ENCODE results near the gene APBB2. TPM values are rescaled to one million over a fixed set of nuclear protein-coding genes. Genes with fewer than 3 reads are reported as not detected.

APBB2 gene
- total and polyA plus RNA-seq, 2 of the 8 experiments (the other 6 are each of a cell fraction or from before 2014, with no cell fraction given), result 58.7 to 59.4 TPM

GRCh38 chr4:41245983-41246382 is 31.6 kb upstream of the APBB2 start:
- H2BK120ac ChIP-seq (replicated peaks; ENCODE audit: low read depth, low read length), result no peak overlapping the region
- H3K4me1 ChIP-seq (replicated peaks in 1 of 4; ENCODE audit: control insufficient read depth in 3 of 4, insufficient read depth in 4 of 4, low read length in 3 of 4), result no peaks in the 10 kb centered on the region
- no peaks in the 10 kb centered on the region for H3K36me3 ChIP-seq (ENCODE audit: control insufficient read depth in 2 of 4, insufficient read depth in 4 of 4, low read length in 3 of 4)
- no peak overlapping the region for H3K18ac ChIP-seq (ENCODE audit: extremely low read depth, low read length)
- ChIA-PET POLR2A (ENCODE audit: partially characterized antibody) (interaction anchor here (1.0 to 6.5 kb wide), 2 partner anchors 9 to 13 kb away, joined by 4 to 109 read pairs; partner anchors contain the start of gene UCHL1), CTCF (ENCODE audit: partially characterized antibody) (interaction anchor here (0.7 to 1.9 kb wide), 5 partner anchors 9 to 349 kb away, joined by 3 to 8 read pairs (median 3); no protein-coding TSS in a partner anchor)
- H4K5ac ChIP-seq (ENCODE audit: insufficient read length, low read depth, low read length), result no peak overlapping the region
- H3K27me3 ChIP-seq (replicated peaks in 1 of 4; ENCODE audit: control insufficient read depth in 3 of 4, extremely low read depth in 1 of 4, insufficient read depth in 3 of 4, low read length in 3 of 4), result peaks cover 0 to 1% (median 0%) of the 10 kb centered on the region in 4 experiments; a peak in 1 of 7 replicates
- H3K9me3 ChIP-seq (ENCODE audit: insufficient read depth in 2 of 2, low read depth in 1 of 2, low read length in 1 of 2), result no peaks in the 10 kb centered on the region
- H3K14ac ChIP-seq (ENCODE audit: insufficient read length), result no peak overlapping the region
- no peak overlapping the region for H3K27ac ChIP-seq (ENCODE audit: low read depth, low read length)
- TF ChIP-seq POLR2A (IDR thresholded peaks at IDR 0.05; ENCODE audit: control extremely low read depth in 1 of 2, low read depth in 2 of 2, low read length in 2 of 2) (no peak), BCL11A (IDR thresholded peaks at IDR 0.05; ENCODE audit: low read depth in 2 of 2, low read length in 2 of 2) (no peak), PHF8 (conservative IDR thresholded peaks at IDR 0.05; ENCODE audit: low read depth, low read length) (no peak), NANOG (IDR thresholded peaks at IDR 0.05; ENCODE audit: insufficient read depth, low read depth, low read length, poor library complexity, severe bottlenecking) (no peak), SP2 (IDR thresholded peaks at IDR 0.05; ENCODE audit: low read length) (no peak), RNF2 (IDR thresholded peaks at IDR 0.05; ENCODE audit: borderline replicate concordance, low read depth, low read length, missing control alignments, poor library complexity, severe bottlenecking) (no peak), SIN3A (conservative IDR thresholded peaks at IDR 0.05 in 1 of 2, IDR thresholded peaks at IDR 0.05 in 1 of 2; ENCODE audit: low read depth in 1 of 2, low read length in 2 of 2) (no peak)
- TF ChIP-seq, protein P1, sequence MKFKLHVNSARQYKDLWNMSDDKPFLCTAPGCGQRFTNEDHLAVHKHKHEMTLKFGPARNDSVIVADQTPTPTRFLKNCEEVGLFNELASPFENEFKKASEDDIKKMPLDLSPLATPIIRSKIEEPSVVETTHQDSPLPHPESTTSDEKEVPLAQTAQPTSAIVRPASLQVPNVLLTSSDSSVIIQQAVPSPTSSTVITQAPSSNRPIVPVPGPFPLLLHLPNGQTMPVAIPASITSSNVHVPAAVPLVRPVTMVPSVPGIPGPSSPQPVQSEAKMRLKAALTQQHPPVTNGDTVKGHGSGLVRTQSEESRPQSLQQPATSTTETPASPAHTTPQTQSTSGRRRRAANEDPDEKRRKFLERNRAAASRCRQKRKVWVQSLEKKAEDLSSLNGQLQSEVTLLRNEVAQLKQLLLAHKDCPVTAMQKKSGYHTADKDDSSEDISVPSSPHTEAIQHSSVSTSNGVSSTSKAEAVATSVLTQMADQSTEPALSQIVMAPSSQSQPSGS (IDR thresholded peaks at IDR 0.05; ENCODE audit: low read length), result no peak
- H4K20me1 ChIP-seq (replicated peaks in 1 of 2; ENCODE audit: control insufficient read depth in 1 of 2, insufficient read depth in 2 of 2, low read length in 2 of 2), result no peaks in the 10 kb centered on the region
- H4K8ac ChIP-seq (ENCODE audit: extremely low read depth, insufficient read depth, low read length), result no peak overlapping the region
- no peak overlapping the region for H3K23ac ChIP-seq (ENCODE audit: insufficient read length)
- FAIRE-seq (no peak), DNase-seq (ENCODE audit: low read depth in 1 of 2, low spot score in 2 of 2) (no peak)
- no peaks in the 10 kb centered on the region for H3K23me2 ChIP-seq (ENCODE audit: low read depth, low read length)
- H4K91ac ChIP-seq (replicated peaks; ENCODE audit: insufficient read length, low read length), result no peak overlapping the region
- no peak overlapping the region for H3K56ac ChIP-seq (replicated peaks; ENCODE audit: insufficient read length, low read depth, low read length)
- H3K79me1 ChIP-seq (ENCODE audit: low read depth, low read length), result no peaks in the 10 kb centered on the region
- H3K79me2 ChIP-seq (ENCODE audit: control insufficient read depth in 1 of 2, insufficient read depth in 2 of 2, low read length in 2 of 2), result no peaks in the 10 kb centered on the region
- no peak overlapping the region for H3K4me3 ChIP-seq (ENCODE audit: extremely low read depth in 1 of 4, insufficient read depth in 2 of 4, low read depth in 3 of 4, low read length in 4 of 4)
- H2BK20ac ChIP-seq (ENCODE audit: low read length), result no peak overlapping the region
- H2BK12ac ChIP-seq (ENCODE audit: low read depth, low read length), result no peak overlapping the region
- H2AK5ac ChIP-seq (ENCODE audit: low read depth, low read length), result no peak overlapping the region
- no peak overlapping the region for H2AFZ ChIP-seq (ENCODE audit: low read length)
- WGBS, 2 experiments (ENCODE audit: extremely low coverage in 1 of 2, insufficient coverage in 1 of 2, insufficient read length in 1 of 2, insufficient replicate concordance in 2 of 2, low coverage in 1 of 2, low lambda C conversion rate in 2 of 2, missing lambda C conversion rate in 1 of 2), result 95% methylated on average over 1 of the region's 1 CpG; no CpG with 5 or more reads in 1 of the 2 experiments
- H3K4me2 ChIP-seq (ENCODE audit: insufficient read depth in 1 of 2, low read depth in 2 of 2, low read length in 2 of 2), result no peak overlapping the region
- no peak overlapping the region for H3K4ac ChIP-seq (replicated peaks; ENCODE audit: insufficient read length, low read depth, low read length)
- no peak overlapping the region for H2BK5ac ChIP-seq (ENCODE audit: low read depth, low read length)
- H3K9ac ChIP-seq (replicated peaks in 1 of 4; ENCODE audit: extremely low read depth in 1 of 4, low read depth in 3 of 4, low read length in 3 of 4), result no peak overlapping the region
- no peak overlapping the region for H2BK15ac ChIP-seq (ENCODE audit: low read length)

Data from H1 (cell line).